Endothelial cell of umbilical vein (primary cell): ENCODE data around the gene TMEM87B. TPM values are rescaled to one million over a fixed set of nuclear protein-coding genes. Genes with fewer than 3 reads are reported as not detected.
"Not testable (repeated sequence)": the region's sequence is repeated elsewhere in the genome, so short reads cannot be mapped to it uniquely, and the experiment has no call there.

ENCODE experiments used
- BruUV-seq: library from RNA; stranded (reverse); fragments of 400-500 nt; replicated peaks from 2 replicates; lab custom pipeline; 2021; lab: Mats Ljungman, UMichigan
- CTCF ChIA-PET: fragments of 300-600, 350-600 bp; sonication (Branson Sonifier 250); formaldehyde crosslinking; loops from one replicate; lab custom pipeline; 2021; ENCODE audit warnings: antibody characterized with exemption, inconsistent platforms; lab: Charles Lee
- POLR2A ChIA-PET: fragments of 300-600, 350-600 bp; sonication (Branson Sonifier 250); formaldehyde crosslinking; loops from one replicate; lab custom pipeline; 2021; ENCODE audit warnings: antibody characterized with exemption, inconsistent platforms; lab: Charles Lee
- DNase-seq: peaks from one replicate; pipeline ENCODE4 v3.0.0-alpha.2; 2011; ENCODE audit warnings: low read depth, low spot score
- FAIRE-seq: peaks from 2 replicates; lab custom pipeline; 2011; peaks lifted over from hg19 to GRCh38; lab: Jason Lieb, UNC
- H2AFZ ChIP-seq: 2 replicates; pipeline ENCODE4 v1.6.0; 2012; ENCODE audit warnings: low read depth, low read length, control low read depth, inconsistent platforms
- H3K27ac ChIP-seq: 2 replicates; pipeline ENCODE4 v1.5.1; 2011; ENCODE audit warnings: low read depth, mild to moderate bottlenecking, control low read depth, low read length, moderate library complexity; ENCODE audit not compliant: insufficient read depth
- H3K27me3 ChIP-seq, 2 experiments: 2 replicates each; pipeline versions ENCODE4 v1.6.0 to v1.6.1; 2011; ENCODE audit warnings: low read length in 2 of 2, mixed read lengths in 1 of 2; ENCODE audit not compliant: control insufficient read depth in 2 of 2, insufficient read depth in 2 of 2
- H3K36me3 ChIP-seq, 2 experiments: 2 replicates in 1 of 2; 3 replicates in 1 of 2; pipeline ENCODE4 v1.5.1; 2011; ENCODE audit warnings: low read length in 2 of 2, mild to moderate bottlenecking in 1 of 2, moderate library complexity in 1 of 2; ENCODE audit not compliant: control insufficient read depth in 2 of 2, insufficient read depth in 2 of 2; ENCODE audit errors: extremely low read depth in 1 of 2
- H3K4me1 ChIP-seq: 3 replicates; pipeline ENCODE4 v1.5.1; 2011; ENCODE audit warnings: mild to moderate bottlenecking, low read length; ENCODE audit not compliant: control insufficient read depth, insufficient read depth; ENCODE audit errors: extremely low read depth
- H3K4me2 ChIP-seq: 2 replicates; pipeline ENCODE4 v1.6.1; 2011; ENCODE audit warnings: low read length, control low read depth, mixed read lengths; ENCODE audit not compliant: insufficient read depth
- H3K4me3 ChIP-seq, 3 experiments: fragments of 200-600 bp in 1 of 3; sonication (generic), shearing (Covaris generic) in 1 of 3; replicated peaks in 1 of 3; 2 replicates each; pipeline ENCODE4 v1.5.1; 2011 to 2016; ENCODE audit warnings: control low read depth in 3 of 3, low read length in 3 of 3, mild to moderate bottlenecking in 2 of 3, inconsistent platforms in 1 of 3, low read depth in 1 of 3, moderate library complexity in 1 of 3; ENCODE audit not compliant: insufficient read depth in 1 of 3
- H3K79me2 ChIP-seq: 2 replicates; pipeline ENCODE4 v1.6.0; 2012; ENCODE audit warnings: low read length, inconsistent platforms; ENCODE audit not compliant: control insufficient read depth, insufficient read depth
- H3K9ac ChIP-seq: replicated peaks from 2 replicates; pipeline ENCODE3; 2011; ENCODE audit warnings: low read length, control low read depth; ENCODE audit not compliant: insufficient read depth; ENCODE audit errors: extremely low read depth
- H3K9me1 ChIP-seq: replicated peaks from 3 replicates; pipeline ENCODE4 v1.6.0; 2011; ENCODE audit warnings: mild to moderate bottlenecking, low read length; ENCODE audit not compliant: control insufficient read depth, insufficient read depth; ENCODE audit errors: extremely low read depth
- H3K9me3 ChIP-seq: replicated peaks from 2 replicates; pipeline ENCODE4 v1.5.1; 2012; ENCODE audit warnings: low read length, inconsistent platforms; ENCODE audit not compliant: control insufficient read depth, insufficient read depth
- H4K20me1 ChIP-seq: replicated peaks from 2 replicates; pipeline ENCODE3; 2011; ENCODE audit warnings: mild to moderate bottlenecking, low read length; ENCODE audit not compliant: control insufficient read depth, insufficient read depth; ENCODE audit errors: extremely low read depth
- CTCF ChIP-seq, 2 donors: IDR thresholded peaks; 1 replicate in 1 of 2; 2 replicates in 1 of 2; pipeline ENCODE4 v1.5.1; 2011; ENCODE audit warnings: low read length in 2 of 2, mild to moderate bottlenecking in 2 of 2, moderate library complexity in 2 of 2, control low read depth in 1 of 2, inconsistent platforms in 1 of 2, low read depth in 1 of 2; ENCODE audit not compliant: insufficient read depth in 1 of 2; ENCODE audit errors: extremely low read depth in 1 of 2
- EZH2 ChIP-seq: IDR thresholded peaks from 2 replicates; pipeline ENCODE4 v1.6.1; 2012; ENCODE audit warnings: borderline replicate concordance, low read depth, mild to moderate bottlenecking, moderate library complexity, low read length, inconsistent platforms; ENCODE audit not compliant: severe bottlenecking
- FOS ChIP-seq: IDR thresholded peaks from 2 replicates; pipeline ENCODE4 v1.6.1; 2011; ENCODE audit warnings: mild to moderate bottlenecking, low read length, moderate library complexity, borderline replicate concordance; ENCODE audit not compliant: insufficient read depth
- GATA2 ChIP-seq: IDR thresholded peaks from 2 replicates; pipeline ENCODE4 v1.7.0; 2011; ENCODE audit warnings: low read depth, mild to moderate bottlenecking, moderate library complexity, mixed read lengths, low read length; ENCODE audit not compliant: insufficient read length, insufficient read depth
- JUN ChIP-seq: IDR thresholded peaks from 2 replicates; pipeline ENCODE4 v1.6.1; 2011; ENCODE audit warnings: borderline replicate concordance, low read depth; ENCODE audit not compliant: insufficient read length, insufficient read depth
- MAX ChIP-seq: IDR thresholded peaks from 2 replicates; pipeline ENCODE4 v1.6.1; 2011; ENCODE audit not compliant: insufficient read depth, insufficient read length
- MYC ChIP-seq: IDR thresholded peaks from one replicate; pipeline ENCODE4 v1.6.1; 2011; ENCODE audit warnings: mild to moderate bottlenecking, low read depth, low read length
- POLR2A ChIP-seq: IDR thresholded peaks from 2 replicates; pipeline ENCODE4 v1.6.1; 2012; ENCODE audit warnings: low read depth, mild to moderate bottlenecking, control low read depth, low read length
- POLR2AphosphoS5 ChIP-seq: IDR thresholded peaks from 2 replicates; pipeline ENCODE4 v1.6.1; 2012; ENCODE audit warnings: low read depth, mild to moderate bottlenecking, control low read depth, low read length, moderate library complexity; ENCODE audit not compliant: insufficient read depth
- dilution Hi-C: fragments of 300-500 bp; cut with MboI; formaldehyde crosslinking; loops from one replicate; pipeline ENCODE4 v1.15.0; 2019; ENCODE audit warnings: low sequenced_read_pairs; ENCODE audit not compliant: extremely low pct_ligation_motif_present
- intact Hi-C: fragments of 100-400 bp; cut with micrococcal nuclease; formaldehyde crosslinking; loops from one replicate; pipeline ENCODE4 v1.10.0; 2022
- polyA plus RNA-seq, 4 experiments: library from polyadenylated mRNA; depleted of rRNA in 3 of 4; stranded (reverse) in 3 of 4; unstranded in 1 of 4; fragments of >200 nt; gene quantifications; 2 replicates each; pipeline versions ENCODE4 v1.2.1 to v1.2.3, GENCODE V29; 2011 to 2012; ENCODE audit warnings: missing spikeins in 1 of 4
- total RNA-seq: library from RNA; stranded (reverse); gene quantifications from 2 replicates; pipeline ENCODE4 v1.2.3, GENCODE V29; 2021

The TMEM87B gene
- total and polyA plus RNA-seq, 2 donors (not counting 3 experiments of a cell fraction or from before 2014, with no cell fraction given) = 17.6 to 21.5 TPM

GRCh38 chr2:112139661-112140204, 84.7 kb downstream of the TMEM87B start:
- H3K79me2 ChIP-seq, dilution Hi-C loops, POLR2A ChIA-PET, DNase-seq, H3K9ac ChIP-seq, FAIRE-seq, H3K9me3 ChIP-seq, H3K4me2 ChIP-seq, H4K20me1 ChIP-seq, CTCF ChIA-PET, H2AFZ ChIP-seq, BruUV-seq, H3K27ac ChIP-seq, H3K9me1 ChIP-seq, H3K4me1 ChIP-seq, H3K27me3 ChIP-seq, H3K36me3 ChIP-seq: not testable (repeated sequence)
- peak overlapping the region in 1 of 3 experiments; percentile 9 for H3K4me3 ChIP-seq
- intact Hi-C loops = loop anchor here (5.0 kb wide), 1 partner anchor 118 kb away; the partner anchor contains the start of gene ZC3H8

- no peak for TF ChIP-seq FOS
- no peak for TF ChIP-seq CTCF (IDR thresholded peaks at IDR 0.05; ENCODE audit: extremely low read depth in 1 of 2, insufficient read depth in 1 of 2, low read depth in 1 of 2, low read length in 2 of 2)
- TF ChIP-seq JUN = no peak
- no peak for TF ChIP-seq GATA2
- TF ChIP-seq MAX = no peak
- TF ChIP-seq POLR2A = no peak
- TF ChIP-seq MYC = no peak
- no peak for TF ChIP-seq POLR2AphosphoS5
- no peak for TF ChIP-seq EZH2
- POLR2A ChIA-PET = no interaction called here
- Histone ChIP-seq H2AFZ (no peak overlapping the region), H3K9ac (no peak overlapping the region), H3K79me2 (no peaks in the 10 kb centered on the region), H3K9me1 (no peaks in the 10 kb centered on the region), H3K9me3 (no peaks in the 10 kb centered on the region), H3K27ac (no peak overlapping the region), H3K4me3 (peak overlapping the region in 1 of 3 experiments; percentile 9), H3K4me1 (peaks cover 9% of the 10 kb centered on the region), H3K36me3 (no peaks in the 10 kb centered on the region), H3K4me2 (no peak overlapping the region), H4K20me1 (no peaks in the 10 kb centered on the region), H3K27me3 (no peaks in the 10 kb centered on the region)
- FAIRE-seq = no peak
- intact Hi-C loops (no loop called here), dilution Hi-C loops (no loop called here)
- CTCF ChIA-PET = no interaction called here
- BruUV-seq = no TSS peak
- no peak for DNase-seq
These were observed 85.2 kb downstream of the TMEM87B start for GRCh38 chr2:112140205-112140802.
